Measurements from ENCODE around the gene PRSS50.

GRCh38 chr3:46729038-46729437 is 11.4 kb upstream of the PRSS50 start:
- TF ChIP-seq CTCF (IDR thresholded peaks at IDR 0.05) (no peak), POLR2A (IDR thresholded peaks at IDR 0.05) (no peak)
